Activated naive CD4-positive, alpha-beta T cell treated with anti-CD3 and anti-CD28 coated beads for 36 hours (primary cell): ENCODE data around the gene STUM. TPM values are rescaled to one million over a fixed set of nuclear protein-coding genes. Genes with fewer than 3 reads are reported as not detected.

ENCODE experiments used
- CTCF ChIA-PET: fragments of 350-600 bp; sonication (Branson Sonifier 250); formaldehyde crosslinking; loops from one replicate; lab custom pipeline; 2021; ENCODE audit warnings: antibody characterized with exemption; lab: Charles Lee
- DNase-seq: peaks from one replicate; pipeline ENCODE4 v3.0.0-alpha.2; 2020
- H3K27ac Mint-ChIP-seq: one replicate; pipeline ENCODE4 v1.8.0; 2021; ENCODE audit warnings: mild to moderate bottlenecking, mixed read lengths
- H3K27me3 Mint-ChIP-seq: one replicate; pipeline ENCODE4 v1.8.0; 2021; ENCODE audit warnings: low read depth, mixed read lengths
- H3K36me3 Mint-ChIP-seq: one replicate; pipeline ENCODE4 v1.8.0; 2021; ENCODE audit warnings: low read depth, mixed read lengths
- H3K4me1 Mint-ChIP-seq: one replicate; pipeline ENCODE4 v1.8.0; 2021; ENCODE audit warnings: low read depth, mixed read lengths
- H3K4me3 Mint-ChIP-seq: one replicate; pipeline ENCODE4 v1.8.0; 2021; ENCODE audit warnings: mild to moderate bottlenecking, moderate library complexity, mixed read lengths
- H3K9me3 Mint-ChIP-seq: one replicate; pipeline ENCODE4 v1.8.0; 2021; ENCODE audit warnings: mixed read lengths
- intact Hi-C: fragments of 100-400 bp; cut with micrococcal nuclease; formaldehyde crosslinking; loops from one replicate; pipeline ENCODE4 v1.15.1; 2023
- total RNA-seq, 2 experiments: library from RNA; stranded (reverse); gene quantifications; one replicate each; pipeline ENCODE4 v1.2.3, GENCODE V29; 2021

The STUM gene
- total RNA-seq, 2 experiments from 2014 or later, result not detected

- DNase-seq, result no peak
- intact Hi-C loops, result no loop called here
- Mint-ChIP-seq H3K4me3 (no peak overlapping the region), H3K9me3 (no peaks in the 10 kb centered on the region), H3K36me3 (no peaks in the 10 kb centered on the region), H3K27ac (no peak overlapping the region), H3K4me1 (no peaks in the 10 kb centered on the region), H3K27me3 (no peaks in the 10 kb centered on the region)
- CTCF ChIA-PET, result interaction anchor here (1.2 kb wide), 1 partner anchor 443 kb away, joined by 3 read pairs; no protein-coding TSS in a partner anchor
Measured at GRCh38 chr1:226568077-226568831, 19.7 kb downstream of the STUM start.

GRCh38 chr1:226568975-226569741, 20.6 kb downstream of the STUM start:
- CTCF ChIA-PET, result interaction anchor here (1.1 to 1.6 kb wide), 6 partner anchors 19 to 144 kb away, joined by 3 to 6 read pairs (median 3); partner anchors contain the start of gene STUM
- Mint-ChIP-seq H3K4me3 (no peak overlapping the region), H3K9me3 (no peaks in the 10 kb centered on the region), H3K27me3 (no peaks in the 10 kb centered on the region), H3K36me3 (no peaks in the 10 kb centered on the region), H3K4me1 (no peaks in the 10 kb centered on the region), H3K27ac (no peak overlapping the region)
- intact Hi-C loops, result no loop called here
- DNase-seq, result no peak

- no peaks in the 10 kb centered on the region for H3K36me3 Mint-ChIP-seq
- CTCF ChIA-PET, result interaction anchor here (1.1 to 1.6 kb wide), 6 partner anchors 20 to 145 kb away, joined by 3 to 6 read pairs (median 3); partner anchors contain the start of gene STUM
- H3K4me1 Mint-ChIP-seq, result no peaks in the 10 kb centered on the region
- DNase-seq, result no peak
- no peak overlapping the region for H3K27ac Mint-ChIP-seq
- H3K27me3 Mint-ChIP-seq, result no peaks in the 10 kb centered on the region
- H3K9me3 Mint-ChIP-seq, result no peaks in the 10 kb centered on the region
- no peak overlapping the region for H3K4me3 Mint-ChIP-seq
- intact Hi-C loops, result no loop called here
Measured at GRCh38 chr1:226569879-226570547, 21.4 kb downstream of the STUM start.

- CTCF ChIA-PET, result no interaction called here
- Mint-ChIP-seq H3K4me1 (no peaks in the 10 kb centered on the region), H3K9me3 (no peaks in the 10 kb centered on the region), H3K36me3 (no peaks in the 10 kb centered on the region), H3K4me3 (no peak overlapping the region), H3K27me3 (no peaks in the 10 kb centered on the region), H3K27ac (no peak overlapping the region)
- no peak for DNase-seq
- intact Hi-C loops, result no loop called here
Measured at GRCh38 chr1:226571893-226572292, 23.3 kb downstream of the STUM start.

GRCh38 chr1:226572325-226572726, 23.8 kb downstream of the STUM start:
- Mint-ChIP-seq H3K9me3 (no peaks in the 10 kb centered on the region), H3K27ac (no peak overlapping the region), H3K27me3 (no peaks in the 10 kb centered on the region), H3K4me3 (no peak overlapping the region), H3K4me1 (no peaks in the 10 kb centered on the region), H3K36me3 (no peaks in the 10 kb centered on the region)
- CTCF ChIA-PET, result no interaction called here
- intact Hi-C loops, result no loop called here
- DNase-seq, result no peak

- intact Hi-C loops, result no loop called here
- Mint-ChIP-seq H3K4me3 (no peak overlapping the region), H3K27ac (no peak overlapping the region), H3K36me3 (no peaks in the 10 kb centered on the region), H3K4me1 (no peaks in the 10 kb centered on the region), H3K27me3 (no peaks in the 10 kb centered on the region), H3K9me3 (no peaks in the 10 kb centered on the region)
- CTCF ChIA-PET, result no interaction called here
- DNase-seq, result no peak
Measured at GRCh38 chr1:226574044-226574443, 25.5 kb downstream of the STUM start.

- Mint-ChIP-seq H3K4me3 (no peak overlapping the region), H3K27me3 (no peaks in the 10 kb centered on the region), H3K4me1 (no peaks in the 10 kb centered on the region), H3K27ac (no peak overlapping the region), H3K9me3 (no peaks in the 10 kb centered on the region), H3K36me3 (no peaks in the 10 kb centered on the region)
- no peak for DNase-seq
- CTCF ChIA-PET, result no interaction called here
- intact Hi-C loops, result no loop called here
Measured at GRCh38 chr1:226574591-226575435, 26.2 kb downstream of the STUM start.

- intact Hi-C loops, result no loop called here
- Mint-ChIP-seq H3K36me3 (no peaks in the 10 kb centered on the region), H3K4me1 (no peaks in the 10 kb centered on the region), H3K4me3 (no peak overlapping the region), H3K27me3 (no peaks in the 10 kb centered on the region), H3K27ac (no peak overlapping the region), H3K9me3 (no peaks in the 10 kb centered on the region)
- DNase-seq, result no peak
- CTCF ChIA-PET, result no interaction called here
Measured at GRCh38 chr1:226575436-226575720, 26.8 kb downstream of the STUM start.

- intact Hi-C loops, result no loop called here
- no peak overlapping the region for H3K4me3 Mint-ChIP-seq
- CTCF ChIA-PET, result no interaction called here
- H3K9me3 Mint-ChIP-seq, result no peaks in the 10 kb centered on the region
- no peak overlapping the region for H3K27ac Mint-ChIP-seq
- H3K36me3 Mint-ChIP-seq, result no peaks in the 10 kb centered on the region
- DNase-seq, result no peak
- H3K4me1 Mint-ChIP-seq, result no peaks in the 10 kb centered on the region
- no peaks in the 10 kb centered on the region for H3K27me3 Mint-ChIP-seq
Measured at GRCh38 chr1:226575739-226576378, 27.3 kb downstream of the STUM start.

GRCh38 chr1:226576601-226577000, 28.0 kb downstream of the STUM start:
- Mint-ChIP-seq H3K27ac (no peak overlapping the region), H3K27me3 (no peaks in the 10 kb centered on the region), H3K36me3 (no peaks in the 10 kb centered on the region), H3K4me3 (no peak overlapping the region), H3K9me3 (no peaks in the 10 kb centered on the region), H3K4me1 (no peaks in the 10 kb centered on the region)
- CTCF ChIA-PET, result no interaction called here
- intact Hi-C loops, result no loop called here
- DNase-seq, result no peak

- intact Hi-C loops, result no loop called here
- H3K4me3 Mint-ChIP-seq, result no peak overlapping the region
- CTCF ChIA-PET, result no interaction called here
- H3K9me3 Mint-ChIP-seq, result no peaks in the 10 kb centered on the region
- no peaks in the 10 kb centered on the region for H3K4me1 Mint-ChIP-seq
- H3K36me3 Mint-ChIP-seq, result no peaks in the 10 kb centered on the region
- H3K27ac Mint-ChIP-seq, result no peak overlapping the region
- no peak for DNase-seq
- H3K27me3 Mint-ChIP-seq, result no peaks in the 10 kb centered on the region
Measured at GRCh38 chr1:226577401-226578180, 29.0 kb downstream of the STUM start.
